B cell (primary cell): ENCODE results near the gene TNFSF4.

Source experiments
- EZH2 ChIP-seq: IDR thresholded peaks from 2 replicates; pipeline ENCODE4 v1.6.1; 2012; ENCODE audit warnings: borderline replicate concordance, low read depth, mild to moderate bottlenecking, moderate library complexity, low read length; ENCODE audit not compliant: insufficient read depth, poor library complexity, severe bottlenecking
- TF ChIP-seq, protein P1 (sequence below): fragments of 200-600 bp; IDR thresholded peaks from one replicate; pipeline ENCODE4 v1.8.0; 2022; ENCODE audit warnings: antibody characterized with exemption, mild to moderate bottlenecking

DNA sequence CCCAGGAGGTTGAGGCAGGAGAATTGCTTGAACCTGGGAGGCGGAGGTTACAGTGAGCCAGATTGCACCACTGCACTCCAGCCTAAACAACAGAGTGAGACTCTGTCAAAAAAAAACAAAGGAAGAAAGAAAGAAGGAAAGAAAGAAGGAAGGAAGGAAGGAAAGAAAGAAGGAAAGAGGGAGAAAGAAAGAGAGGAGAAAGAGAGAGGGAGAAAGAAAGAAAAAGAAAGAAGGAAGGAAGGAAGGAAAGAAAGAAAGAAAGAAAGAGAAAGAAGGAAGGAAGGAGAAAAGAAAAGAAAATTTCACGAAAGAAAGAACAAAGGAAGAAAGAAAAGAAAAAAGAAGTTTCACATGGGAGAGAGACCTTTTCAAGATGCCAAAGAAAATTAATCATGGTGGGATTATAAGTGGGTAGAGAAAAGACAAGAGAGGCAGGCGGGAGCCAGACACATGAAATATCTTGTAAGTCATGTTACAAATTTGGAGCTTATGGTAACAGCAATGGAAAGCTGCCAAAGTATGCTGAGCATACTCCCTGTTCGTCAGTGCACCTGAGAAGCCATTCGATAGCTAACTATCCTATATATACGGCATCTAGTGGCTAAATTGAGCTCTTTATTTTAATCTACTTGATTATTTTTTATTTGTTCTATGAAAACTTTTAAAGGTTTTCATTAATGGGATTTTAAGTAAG lies 41.3 kb upstream of the TNFSF4 start:
- TF ChIP-seq, protein P1, sequence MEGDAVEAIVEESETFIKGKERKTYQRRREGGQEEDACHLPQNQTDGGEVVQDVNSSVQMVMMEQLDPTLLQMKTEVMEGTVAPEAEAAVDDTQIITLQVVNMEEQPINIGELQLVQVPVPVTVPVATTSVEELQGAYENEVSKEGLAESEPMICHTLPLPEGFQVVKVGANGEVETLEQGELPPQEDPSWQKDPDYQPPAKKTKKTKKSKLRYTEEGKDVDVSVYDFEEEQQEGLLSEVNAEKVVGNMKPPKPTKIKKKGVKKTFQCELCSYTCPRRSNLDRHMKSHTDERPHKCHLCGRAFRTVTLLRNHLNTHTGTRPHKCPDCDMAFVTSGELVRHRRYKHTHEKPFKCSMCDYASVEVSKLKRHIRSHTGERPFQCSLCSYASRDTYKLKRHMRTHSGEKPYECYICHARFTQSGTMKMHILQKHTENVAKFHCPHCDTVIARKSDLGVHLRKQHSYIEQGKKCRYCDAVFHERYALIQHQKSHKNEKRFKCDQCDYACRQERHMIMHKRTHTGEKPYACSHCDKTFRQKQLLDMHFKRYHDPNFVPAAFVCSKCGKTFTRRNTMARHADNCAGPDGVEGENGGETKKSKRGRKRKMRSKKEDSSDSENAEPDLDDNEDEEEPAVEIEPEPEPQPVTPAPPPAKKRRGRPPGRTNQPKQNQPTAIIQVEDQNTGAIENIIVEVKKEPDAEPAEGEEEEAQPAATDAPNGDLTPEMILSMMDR: peak; percentile 16
- TF ChIP-seq EZH2: no peak
